OCI-LY1 (cell line): ENCODE measurements around the gene SPC25.

ENCODE experiments used
- H2AFZ ChIP-seq: fragments of 200-600 bp; sonication (generic), shearing (Covaris generic); 2 replicates; pipeline ENCODE4 v1.6.0; 2014; ENCODE audit warnings: antibody characterized with exemption, mild to moderate bottlenecking, low read length
- H3F3A ChIP-seq: fragments of 200-600 bp; sonication (generic), shearing (Covaris generic); 2 replicates; pipeline ENCODE4 v1.6.0; 2014; ENCODE audit warnings: mild to moderate bottlenecking, antibody characterized with exemption, low read length, moderate library complexity; ENCODE audit not compliant: insufficient read depth
- H3K27ac ChIP-seq: fragments of 200-600 bp; sonication (generic); 2 replicates; pipeline ENCODE4 v1.5.1; 2014; ENCODE audit warnings: low read length, mixed run types, mild to moderate bottlenecking, low read depth; ENCODE audit not compliant: poor library complexity, severe bottlenecking
- H3K27me3 ChIP-seq: fragments of 200-600 bp; sonication (generic); 2 replicates; pipeline ENCODE4 v1.6.0; 2014; ENCODE audit warnings: antibody characterized with exemption, mild to moderate bottlenecking, low read length, moderate library complexity; ENCODE audit not compliant: insufficient read depth
- H3K36me3 ChIP-seq: fragments of 200-600 bp; sonication (generic); 2 replicates; pipeline ENCODE4 v1.6.1; 2014; ENCODE audit warnings: mild to moderate bottlenecking, antibody characterized with exemption, low read length, moderate library complexity, mixed read lengths; ENCODE audit not compliant: insufficient read depth
- H3K4me1 ChIP-seq: fragments of 200-600 bp; sonication (generic); 2 replicates; pipeline ENCODE4 v1.5.1; 2014; ENCODE audit warnings: mild to moderate bottlenecking, low read length, moderate library complexity; ENCODE audit not compliant: insufficient read depth, severe bottlenecking
- H3K4me2 ChIP-seq: fragments of 200-600 bp; sonication (generic), shearing (Covaris generic); 2 replicates; pipeline ENCODE4 v1.6.1; 2014; ENCODE audit warnings: low read length
- H3K4me3 ChIP-seq: fragments of 200-600 bp; sonication (generic); 2 replicates; pipeline ENCODE4 v1.5.1; 2014; ENCODE audit warnings: low read length, low read depth, mild to moderate bottlenecking, mixed read lengths; ENCODE audit not compliant: poor library complexity, severe bottlenecking
- H3K79me2 ChIP-seq: fragments of 200-600 bp; shearing (Covaris generic); 2 replicates; pipeline ENCODE4 v1.6.1; 2016; ENCODE audit warnings: mixed run types, low read length, mixed read lengths; ENCODE audit not compliant: insufficient read depth
- H3K9ac ChIP-seq: fragments of 200-600 bp; sonication (generic), shearing (Covaris generic); 2 replicates; pipeline ENCODE4 v1.6.1; 2014; ENCODE audit warnings: mild to moderate bottlenecking, low read length, mixed read lengths
- H3K9me2 ChIP-seq: fragments of 200-600 bp; sonication (generic), shearing (Covaris generic); 2 replicates; pipeline ENCODE4 v1.6.1; 2014; ENCODE audit warnings: low read depth, mild to moderate bottlenecking, low read length, mixed read lengths
- H3K9me3 ChIP-seq: fragments of 200-600 bp; shearing (Covaris generic); 2 replicates; pipeline ENCODE4 v1.6.1; 2014; ENCODE audit warnings: low read length, mixed read lengths
- H4K20me1 ChIP-seq: fragments of 200-600 bp; sonication (generic), shearing (Covaris generic); 2 replicates; pipeline ENCODE4 v1.6.0; 2016; ENCODE audit warnings: mild to moderate bottlenecking, low read length; ENCODE audit not compliant: insufficient read depth
- EZH2 ChIP-seq: fragments of 200-600 bp; sonication (generic), shearing (Covaris generic); IDR thresholded peaks from 2 replicates; pipeline ENCODE4 v1.8.0; 2017; ENCODE audit warnings: borderline replicate concordance, mixed run types, mild to moderate bottlenecking, antibody characterized with exemption, low read length, moderate library complexity, mixed read lengths
- TF ChIP-seq, protein P1 (sequence below): fragments of 200-600 bp; sonication (generic), shearing (Covaris generic); IDR thresholded peaks from 2 replicates; pipeline ENCODE4 v1.5.1; 2017; ENCODE audit warnings: mild to moderate bottlenecking, antibody characterized with exemption, low read length, moderate library complexity, mixed read lengths

Gene SPC25

GRCh38 chr2:168853471-168853870 is 36.8 kb downstream of the SPC25 start:
- H2AFZ ChIP-seq: no peak overlapping the region
- no peak overlapping the region for H3K27ac ChIP-seq
- no peak for TF ChIP-seq EZH2
- TF ChIP-seq, protein P1, sequence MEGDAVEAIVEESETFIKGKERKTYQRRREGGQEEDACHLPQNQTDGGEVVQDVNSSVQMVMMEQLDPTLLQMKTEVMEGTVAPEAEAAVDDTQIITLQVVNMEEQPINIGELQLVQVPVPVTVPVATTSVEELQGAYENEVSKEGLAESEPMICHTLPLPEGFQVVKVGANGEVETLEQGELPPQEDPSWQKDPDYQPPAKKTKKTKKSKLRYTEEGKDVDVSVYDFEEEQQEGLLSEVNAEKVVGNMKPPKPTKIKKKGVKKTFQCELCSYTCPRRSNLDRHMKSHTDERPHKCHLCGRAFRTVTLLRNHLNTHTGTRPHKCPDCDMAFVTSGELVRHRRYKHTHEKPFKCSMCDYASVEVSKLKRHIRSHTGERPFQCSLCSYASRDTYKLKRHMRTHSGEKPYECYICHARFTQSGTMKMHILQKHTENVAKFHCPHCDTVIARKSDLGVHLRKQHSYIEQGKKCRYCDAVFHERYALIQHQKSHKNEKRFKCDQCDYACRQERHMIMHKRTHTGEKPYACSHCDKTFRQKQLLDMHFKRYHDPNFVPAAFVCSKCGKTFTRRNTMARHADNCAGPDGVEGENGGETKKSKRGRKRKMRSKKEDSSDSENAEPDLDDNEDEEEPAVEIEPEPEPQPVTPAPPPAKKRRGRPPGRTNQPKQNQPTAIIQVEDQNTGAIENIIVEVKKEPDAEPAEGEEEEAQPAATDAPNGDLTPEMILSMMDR: no peak
- no peaks in the 10 kb centered on the region; the same call in 1 of the 2 replicates for H3K36me3 ChIP-seq
- H4K20me1 ChIP-seq: no peaks in the 10 kb centered on the region
- H3K9me2 ChIP-seq: no peaks in the 10 kb centered on the region
- no peaks in the 10 kb centered on the region for H3K79me2 ChIP-seq
- H3K4me1 ChIP-seq: no peaks in the 10 kb centered on the region
- no peaks in the 10 kb centered on the region for H3K9me3 ChIP-seq
- no peaks in the 10 kb centered on the region for H3K27me3 ChIP-seq
- no peaks in the 10 kb centered on the region for H3F3A ChIP-seq
- H3K9ac ChIP-seq: no peak overlapping the region
- no peak overlapping the region for H3K4me3 ChIP-seq
- no peak overlapping the region for H3K4me2 ChIP-seq

DNA sequence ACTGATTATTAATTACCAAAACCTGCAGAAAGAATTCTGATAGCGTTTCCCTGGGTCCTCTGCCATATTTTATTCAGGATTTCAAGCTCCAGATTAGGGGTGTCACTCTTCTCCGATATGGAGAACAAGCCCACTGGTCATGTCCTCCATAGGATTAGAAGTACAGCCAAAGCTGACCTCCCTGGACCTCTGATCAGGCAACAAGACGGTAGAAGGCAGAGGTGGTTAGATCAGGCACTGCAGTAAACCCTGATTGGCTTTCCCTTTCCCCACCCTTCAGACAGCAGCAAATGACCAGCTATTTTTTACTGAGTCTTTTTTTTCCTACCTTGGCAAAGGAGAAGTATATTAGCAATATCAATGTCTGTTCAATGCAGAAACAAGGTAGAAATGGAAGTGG is 37.7 kb downstream of the SPC25 start:
- TF ChIP-seq EZH2: no peak
- TF ChIP-seq, protein P1: no peak
- Histone ChIP-seq H3K27ac (no peak overlapping the region), H3K79me2 (no peaks in the 10 kb centered on the region), H3K9me3 (no peaks in the 10 kb centered on the region), H3F3A (no peaks in the 10 kb centered on the region), H3K27me3 (no peaks in the 10 kb centered on the region), H2AFZ (no peak overlapping the region), H3K36me3 (no peaks in the 10 kb centered on the region), H3K9ac (no peak overlapping the region), H3K4me3 (no peak overlapping the region), H4K20me1 (no peaks in the 10 kb centered on the region), H3K4me1 (no peaks in the 10 kb centered on the region), H3K9me2 (no peaks in the 10 kb centered on the region), H3K4me2 (no peak overlapping the region)

DNA sequence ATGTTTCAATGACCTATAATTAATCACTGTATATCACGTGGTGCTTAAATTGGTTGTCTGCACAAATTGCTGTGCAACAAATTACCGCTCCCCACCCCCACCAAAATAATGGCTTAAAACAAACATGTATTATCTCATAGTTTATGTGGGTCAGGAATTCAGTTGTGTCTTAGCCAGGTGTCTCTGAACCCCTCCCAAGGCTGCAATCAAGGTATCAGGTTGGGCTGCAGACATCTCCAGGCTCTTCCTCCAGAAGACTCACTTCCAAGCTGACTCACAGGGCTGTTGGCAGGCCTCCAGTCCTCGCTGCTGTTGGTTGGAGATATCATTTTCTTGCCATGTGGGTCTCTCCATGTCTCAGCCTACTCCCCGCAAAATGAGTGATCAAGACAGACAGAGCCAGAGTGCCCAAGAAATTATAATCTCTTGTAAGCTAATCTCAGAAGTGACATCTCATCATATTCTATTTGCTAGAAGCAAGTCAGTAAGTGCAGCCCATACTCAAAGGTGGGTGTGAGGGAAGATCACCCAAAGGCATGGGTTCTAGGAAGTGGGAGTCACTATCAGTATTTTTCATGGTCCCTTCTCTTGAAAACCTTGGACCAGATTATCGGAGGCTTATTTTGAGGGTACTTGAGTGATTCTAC is 38.4 kb downstream of the SPC25 start:
- H3K36me3 ChIP-seq: no peaks in the 10 kb centered on the region

More for the DNA sequence above, 38.4 kb downstream of the SPC25 start:
- H2AFZ ChIP-seq: no peak overlapping the region
- no peaks in the 10 kb centered on the region for H3K9me2 ChIP-seq
- no peaks in the 10 kb centered on the region for H3K27me3 ChIP-seq
- H3F3A ChIP-seq: no peaks in the 10 kb centered on the region
- no peaks in the 10 kb centered on the region for H4K20me1 ChIP-seq
- H3K9ac ChIP-seq: no peak overlapping the region
- H3K4me3 ChIP-seq: no peak overlapping the region
- no peaks in the 10 kb centered on the region for H3K79me2 ChIP-seq
- no peak overlapping the region for H3K27ac ChIP-seq
- no peaks in the 10 kb centered on the region for H3K4me1 ChIP-seq
- TF ChIP-seq, protein P1: no peak
- no peak for TF ChIP-seq EZH2
- no peak overlapping the region for H3K4me2 ChIP-seq
- H3K9me3 ChIP-seq: no peaks in the 10 kb centered on the region
